GF-D8 (cell line): ENCODE results near the gene ADGRV1.

ENCODE experiments used
- DNase-seq: peaks from one replicate; lab custom pipeline; 2025; lab: John Stamatoyannopoulos, UW

Gene ADGRV1

GRCh38 chr5:91174396-91174795 lies 615.8 kb downstream of the ADGRV1 start:
- DNase-seq = no peak

DNA sequence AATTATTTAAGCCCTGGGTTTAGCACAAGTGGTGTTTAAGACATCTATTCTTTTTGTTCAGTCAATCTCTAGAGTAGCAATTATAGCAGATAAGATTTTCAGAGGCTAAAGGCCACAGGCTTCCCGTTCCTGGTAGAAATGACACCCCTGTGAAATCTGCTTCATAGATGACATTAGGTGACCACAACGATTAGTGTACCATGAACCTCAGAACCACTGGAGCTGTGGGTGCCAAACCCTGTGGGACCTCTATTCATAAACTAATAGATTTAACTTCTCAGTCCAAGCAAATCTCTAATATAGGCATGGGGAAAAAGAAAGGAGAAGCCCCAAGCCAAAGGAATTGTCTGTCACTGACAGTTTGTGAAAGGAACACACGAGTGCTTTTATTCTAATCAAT lies 617.1 kb downstream of the ADGRV1 start:
- DNase-seq = no peak

DNA sequence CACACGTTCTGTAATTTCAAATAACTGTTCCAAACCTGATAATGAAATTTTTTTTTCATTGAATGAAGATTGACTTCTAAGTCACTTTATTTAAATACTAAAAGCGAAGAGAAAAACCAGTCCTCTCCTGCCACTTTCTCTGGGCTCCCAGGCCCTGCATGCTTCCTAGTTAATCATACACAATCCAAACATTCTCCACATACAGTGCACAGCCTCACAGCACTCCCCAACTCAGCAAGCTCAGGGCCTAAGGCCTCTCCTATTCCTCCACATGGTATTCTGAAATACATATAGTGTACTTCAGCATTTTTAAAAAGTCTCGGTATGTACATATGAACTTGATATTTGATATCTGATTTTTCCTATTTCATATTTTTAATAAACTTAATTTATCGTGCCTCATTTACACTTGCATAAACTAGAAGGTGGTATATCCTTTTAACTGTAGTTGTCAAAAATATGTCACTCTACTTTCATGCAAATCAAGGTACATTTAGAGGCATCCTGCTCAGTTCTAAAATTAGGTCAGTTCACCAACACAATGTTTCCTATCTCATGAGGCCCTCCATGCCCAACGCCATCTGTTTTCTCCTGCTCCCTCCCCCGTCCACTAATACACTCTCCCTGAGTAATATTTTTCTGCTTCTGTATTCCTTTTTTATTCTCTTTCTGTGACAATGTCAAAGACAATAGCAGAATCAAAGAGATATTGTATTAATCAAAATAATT lies 617.9 kb downstream of the ADGRV1 start:
- DNase-seq = no peak

GRCh38 chr5:91177085-91177484 lies 618.5 kb downstream of the ADGRV1 start:
- no peak for DNase-seq

GRCh38 chr5:91177639-91178038 lies 619.0 kb downstream of the ADGRV1 start:
- DNase-seq = no peak

- DNase-seq = no peak
Measured at GRCh38 chr5:91178461-91178860, 619.9 kb downstream of the ADGRV1 start.

GRCh38 chr5:91179018-91179417 lies 620.4 kb downstream of the ADGRV1 start:
- DNase-seq = no peak

DNA sequence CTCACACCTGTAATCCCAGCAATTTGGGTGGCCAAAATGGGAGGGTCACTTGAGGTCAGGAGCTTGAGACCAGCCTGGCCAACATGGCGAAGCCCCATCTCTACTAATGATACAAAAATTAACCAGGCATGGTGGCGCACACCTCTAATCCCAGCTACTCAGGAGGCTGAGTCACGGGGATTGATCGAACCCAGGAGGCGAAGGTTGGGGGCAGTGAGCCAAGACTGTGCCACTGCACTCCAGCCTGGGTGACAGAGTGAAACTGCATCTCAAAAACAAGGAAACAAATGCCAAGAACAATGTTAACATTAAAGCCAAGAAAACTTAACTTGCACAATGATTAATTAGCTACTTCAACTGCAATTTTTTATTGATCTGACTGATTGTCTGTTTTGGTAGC lies 621.9 kb downstream of the ADGRV1 start:
- no peak for DNase-seq

GRCh38 chr5:91182763-91183162 lies 624.2 kb downstream of the ADGRV1 start:
- DNase-seq = no peak

DNA sequence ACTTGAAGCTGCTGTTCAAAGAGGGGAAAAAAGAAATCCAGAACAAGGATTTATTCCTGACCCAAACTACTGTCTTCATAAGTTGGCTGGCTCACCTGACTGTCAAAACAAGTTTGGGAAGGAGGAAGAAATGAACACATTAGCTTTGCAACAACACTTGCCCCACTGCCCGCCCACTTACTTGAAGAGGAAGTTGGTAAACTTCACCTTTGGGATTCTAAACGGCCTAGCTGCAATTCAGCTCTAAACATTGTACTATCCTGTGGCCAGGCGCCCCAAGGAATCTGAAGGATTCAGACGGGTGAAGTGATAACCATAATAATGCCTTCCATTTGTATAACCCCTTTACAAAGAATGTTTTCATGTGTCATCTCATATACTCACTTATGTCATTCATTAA lies 625.1 kb downstream of the ADGRV1 start:
- DNase-seq = no peak

DNA sequence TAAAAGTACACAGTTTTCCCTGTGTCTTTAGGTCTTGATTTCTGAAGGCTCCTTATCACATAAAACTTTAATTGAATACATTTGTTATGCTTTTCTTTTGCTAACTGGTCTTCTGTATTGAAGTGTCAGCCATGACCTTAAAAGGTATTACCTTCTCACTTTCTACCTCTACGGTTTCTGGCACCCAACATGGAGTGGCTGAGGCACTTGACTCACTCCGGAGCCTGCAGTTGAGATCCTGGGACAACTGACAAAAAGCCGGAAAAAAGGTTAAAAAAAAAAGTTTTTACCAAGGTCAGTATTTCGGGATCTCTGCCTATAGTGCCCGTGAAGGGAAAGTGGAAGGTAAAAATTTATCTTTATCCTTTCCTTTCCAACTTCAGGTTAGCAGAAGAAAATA lies 627.5 kb downstream of the ADGRV1 start:
- no peak for DNase-seq

DNA sequence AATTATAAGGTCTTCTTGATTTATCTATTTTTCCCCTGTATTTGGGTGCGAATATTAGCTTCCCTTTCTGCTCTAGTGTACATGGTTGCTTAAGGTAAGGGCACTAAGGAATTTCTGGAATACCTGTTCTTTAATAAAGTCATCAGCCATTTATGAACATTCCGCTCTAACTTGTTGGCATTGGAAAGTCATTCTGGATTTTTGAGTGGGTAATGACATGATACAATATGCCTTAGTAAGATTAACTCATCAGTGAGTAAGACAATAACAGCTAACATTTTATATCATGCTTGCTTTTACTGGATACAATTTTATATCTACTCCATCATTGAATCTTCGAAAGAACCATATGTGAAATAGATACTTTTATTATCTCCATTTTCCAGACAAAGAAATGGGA lies 628.4 kb downstream of the ADGRV1 start:
- no peak for DNase-seq

DNA sequence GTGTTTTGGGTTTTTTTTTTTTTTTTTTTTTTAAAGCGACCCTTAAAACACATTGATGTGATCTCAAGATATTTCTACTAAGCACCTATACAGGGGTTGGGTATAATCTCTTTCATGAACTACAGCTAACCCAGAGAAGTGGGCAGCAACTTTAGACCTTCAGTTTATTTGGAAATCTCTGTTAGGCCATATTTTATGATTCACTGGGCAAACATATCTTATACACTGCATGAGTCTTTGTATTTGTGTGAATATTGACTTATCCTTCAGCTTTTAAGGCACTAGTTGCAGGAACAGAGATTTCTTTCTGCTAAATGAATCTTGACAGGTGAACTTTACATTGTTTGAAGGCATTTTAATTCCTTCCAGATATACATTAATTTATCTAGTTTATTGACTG lies 630.2 kb downstream of the ADGRV1 start:
- DNase-seq = no peak

- DNase-seq = no peak
Measured at GRCh38 chr5:91189480-91190313, 631.1 kb downstream of the ADGRV1 start.

DNA sequence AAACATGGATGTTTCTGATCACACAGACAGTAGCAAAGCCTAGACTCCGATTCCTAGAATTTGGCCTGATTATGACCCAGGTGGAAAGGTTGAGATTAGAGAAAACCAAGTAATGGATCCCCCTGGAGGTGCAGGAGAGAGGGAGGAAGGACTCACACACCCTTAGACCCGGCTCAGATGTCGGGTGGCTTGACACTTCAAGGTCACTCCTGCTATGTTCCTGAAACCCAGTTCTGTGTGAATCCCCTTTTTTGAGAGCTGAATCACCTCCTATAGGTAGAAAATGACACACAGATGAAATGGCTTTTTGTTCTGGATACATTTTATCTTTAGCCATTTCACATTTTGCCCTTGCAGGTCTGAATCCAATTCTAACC lies 631.7 kb downstream of the ADGRV1 start:
- DNase-seq = no peak

- no peak for DNase-seq
Measured at GRCh38 chr5:91194824-91195381, 636.3 kb downstream of the ADGRV1 start.

- DNase-seq = no peak
Measured at GRCh38 chr5:91200692-91201091, 642.1 kb downstream of the ADGRV1 start.

DNA sequence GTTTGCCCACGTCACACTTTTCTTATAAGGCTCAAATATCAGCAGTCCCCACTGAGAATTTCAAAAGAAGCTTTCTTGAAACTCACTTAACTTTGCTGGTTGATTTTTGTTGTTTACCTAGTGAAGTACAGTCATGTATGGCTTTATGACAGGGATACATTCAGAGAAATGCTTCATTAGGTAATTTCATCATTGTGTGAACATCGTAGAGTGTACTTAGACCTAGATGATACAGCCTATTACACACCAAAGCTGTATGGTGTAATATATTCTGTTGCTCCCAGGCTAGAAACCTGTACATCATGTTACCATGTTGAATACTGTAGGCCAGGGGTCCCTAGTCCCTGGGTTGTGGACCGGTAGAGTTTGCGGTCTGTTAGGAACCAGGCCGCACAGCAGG lies 647.5 kb downstream of the ADGRV1 start:
- no peak for DNase-seq

GRCh38 chr5:91206734-91207133 lies 648.1 kb downstream of the ADGRV1 start:
- no peak for DNase-seq

- DNase-seq = no peak
Measured at GRCh38 chr5:91207248-91207647, 648.7 kb downstream of the ADGRV1 start.

- DNase-seq = no peak
Measured at GRCh38 chr5:91211997-91212713, 653.6 kb downstream of the ADGRV1 start.

- DNase-seq = no peak
Measured at GRCh38 chr5:91212714-91213092, 654.1 kb downstream of the ADGRV1 start.
